GM12892 (cell line): ENCODE data around the gene OGDH.

ENCODE experiments used
- DNase-seq: peaks from one replicate; pipeline ENCODE4 v3.0.0; 2011; ENCODE audit not compliant: insufficient read length
- FAIRE-seq: peaks from 2 replicates; lab custom pipeline; 2011; peaks lifted over from hg19 to GRCh38; lab: Jason Lieb, UNC
- POLR2A ChIP-seq: IDR thresholded peaks from 2 replicates; pipeline ENCODE4 v1.6.1; 2011; ENCODE audit warnings: low read depth, low read length, control low read depth
- POLR2AphosphoS5 ChIP-seq: IDR thresholded peaks from 2 replicates; pipeline ENCODE4 v1.6.1; 2011; ENCODE audit warnings: low read depth, low read length, control low read depth
- TAF1 ChIP-seq: IDR thresholded peaks from 2 replicates; pipeline ENCODE4 v1.6.1; 2011; ENCODE audit warnings: low read depth, mild to moderate bottlenecking, control low read depth, low read length, borderline replicate concordance

Gene OGDH

GRCh38 chr7:44566680-44567079 lies 39.7 kb upstream of the OGDH start:
- TF ChIP-seq POLR2AphosphoS5 (no peak), TAF1 (no peak), POLR2A (no peak)
- no peak for FAIRE-seq
- DNase-seq, result no peak

- DNase-seq (no peak), FAIRE-seq (no peak)
- no peak for TF ChIP-seq POLR2AphosphoS5
- TF ChIP-seq TAF1, result no peak
- TF ChIP-seq POLR2A, result no peak
These were observed 38.5 kb upstream of the OGDH start for GRCh38 chr7:44567884-44568283.

- no peak for FAIRE-seq
- DNase-seq, result no peak
- TF ChIP-seq POLR2AphosphoS5 (no peak), TAF1 (no peak), POLR2A (no peak)
These were observed 37.5 kb upstream of the OGDH start for GRCh38 chr7:44568771-44569560.

GRCh38 chr7:44569959-44570358 lies 36.5 kb upstream of the OGDH start:
- TF ChIP-seq POLR2AphosphoS5 (no peak), POLR2A (no peak), TAF1 (no peak)
- FAIRE-seq (no peak), DNase-seq (no peak)

- no peak for DNase-seq
- no peak for TF ChIP-seq TAF1
- TF ChIP-seq POLR2A, result no peak
- no peak for TF ChIP-seq POLR2AphosphoS5
- FAIRE-seq, result no peak
These were observed 33.7 kb upstream of the OGDH start for GRCh38 chr7:44572771-44573170.

- DNase-seq (peak; percentile 96), FAIRE-seq (peak; percentile 96)
- TF ChIP-seq POLR2AphosphoS5, result peak; percentile 93
- TF ChIP-seq TAF1, result peak; percentile 74; the same call in 1 of the 2 replicates
- TF ChIP-seq POLR2A, result peak; percentile 97
These were observed 32.8 kb upstream of the OGDH start, which contains the start of gene DDX56 for GRCh38 chr7:44573464-44574286. DDX56 (minus strand) TSS chr7:44573908; CDS start chr7:44573895, 13 bp downstream.

- DNase-seq (no peak), FAIRE-seq (no peak)
- TF ChIP-seq POLR2A (no peak), POLR2AphosphoS5 (no peak), TAF1 (no peak)
These were observed 32.0 kb upstream of the OGDH start for GRCh38 chr7:44574287-44574872.

- FAIRE-seq (no peak), DNase-seq (no peak)
These were observed 31.4 kb upstream of the OGDH start for GRCh38 chr7:44575054-44575453.

GRCh38 chr7:44576228-44576627 lies 30.2 kb upstream of the OGDH start:
- TF ChIP-seq POLR2A (no peak), TAF1 (no peak), POLR2AphosphoS5 (no peak)
- DNase-seq (no peak), FAIRE-seq (no peak)

More at GRCh38 chr7:44575054-44575453, 31.4 kb upstream of the OGDH start:
- TF ChIP-seq POLR2A, result no peak
- no peak for TF ChIP-seq POLR2AphosphoS5
- no peak for TF ChIP-seq TAF1

- DNase-seq (peak; percentile 34), FAIRE-seq (peak; percentile 67)
- TF ChIP-seq POLR2AphosphoS5 (no peak), POLR2A (no peak; the same call in 1 of the 2 replicates), TAF1 (no peak)
These were observed 25.2 kb upstream of the OGDH start for GRCh38 chr7:44580945-44581878.
